Stimulated activated CD4-positive, alpha-beta T cell treated with anti-CD3 and anti-CD28 coated beads, Interleukin-15, amount 100 ng/mL, for 1 hour (primary cell): ENCODE measurements around the gene IL2RA.
"Not testable (repeated sequence)": the region's sequence is repeated elsewhere in the genome, so short reads cannot be mapped to it uniquely, and the experiment has no call there.

ENCODE experiments used
- DNase-seq, 2 donors: peaks; one replicate each; pipeline ENCODE4 v3.0.0-alpha.2; 2020; ENCODE audit warnings: low read depth in 1 of 2, low spot score in 1 of 2

The IL2RA gene

GRCh38 chr10:6017781-6018354 is 44.3 kb downstream of the IL2RA start:
- no peak for DNase-seq

DNA sequence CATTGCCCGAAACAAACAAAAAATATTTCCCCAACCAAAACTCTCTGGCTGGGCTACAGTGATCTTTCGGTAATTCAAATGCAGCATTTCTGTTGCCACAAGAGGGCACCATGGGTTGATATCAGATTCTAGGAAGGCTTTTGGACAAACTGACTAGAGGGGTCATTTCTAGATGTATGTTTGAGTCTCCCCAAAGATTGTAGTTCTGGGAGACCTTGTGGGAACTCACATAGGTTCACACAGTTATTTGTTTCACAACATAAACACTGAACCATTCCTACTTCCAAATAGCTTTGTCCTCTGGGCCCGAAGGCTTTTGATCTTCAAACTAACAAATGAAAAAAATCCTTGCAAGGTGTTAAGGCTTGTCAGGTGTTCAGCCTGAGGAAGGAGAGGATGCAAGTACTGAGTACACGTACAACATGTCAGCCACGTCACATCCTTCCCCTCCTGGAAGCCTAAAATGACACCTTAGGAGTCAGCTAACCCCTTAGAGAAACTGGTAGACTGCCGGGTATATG is 47.9 kb downstream of the IL2RA start:
- DNase-seq: peak in 1 of 2 donors; percentile 35

DNA sequence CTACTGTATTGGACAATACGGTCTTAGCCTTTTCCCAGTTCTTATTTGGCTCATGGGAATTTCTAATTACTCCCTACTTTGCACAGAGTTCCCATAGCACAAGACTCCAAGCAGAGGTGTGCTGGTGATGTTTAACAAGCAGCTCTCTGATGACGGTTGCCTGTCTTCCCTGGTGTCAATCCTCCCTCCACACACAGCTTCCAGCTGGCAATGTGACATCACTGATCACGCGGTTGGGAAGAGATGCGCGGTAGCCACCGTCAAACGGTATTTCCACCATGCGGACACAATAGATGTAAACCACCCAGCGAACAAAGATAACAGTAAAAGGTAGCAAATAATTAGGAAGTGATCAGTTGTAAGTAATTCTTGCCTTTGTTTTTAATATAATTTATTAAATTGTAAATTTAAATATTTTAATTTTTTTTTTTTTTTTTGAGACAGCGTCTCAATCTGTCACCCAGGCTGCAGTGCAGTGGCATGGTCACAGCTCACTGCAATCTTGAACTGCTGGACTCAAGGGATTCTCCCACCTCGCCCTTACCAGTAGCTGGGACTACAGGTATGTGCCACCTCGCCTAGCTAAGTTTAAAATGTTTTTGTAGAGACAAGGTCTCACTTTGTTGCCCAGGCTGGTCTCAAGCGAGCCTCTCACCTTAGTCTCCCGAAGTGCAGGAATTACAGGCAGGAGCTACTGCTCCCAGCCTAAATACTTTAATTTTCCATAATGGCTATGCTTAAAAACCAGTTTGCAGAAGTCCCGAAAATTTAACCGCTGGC is 48.6 kb downstream of the IL2RA start:
- no peak for DNase-seq

GRCh38 chr10:6012121-6012905 is 49.9 kb downstream of the IL2RA start:
- DNase-seq: no peak

DNA sequence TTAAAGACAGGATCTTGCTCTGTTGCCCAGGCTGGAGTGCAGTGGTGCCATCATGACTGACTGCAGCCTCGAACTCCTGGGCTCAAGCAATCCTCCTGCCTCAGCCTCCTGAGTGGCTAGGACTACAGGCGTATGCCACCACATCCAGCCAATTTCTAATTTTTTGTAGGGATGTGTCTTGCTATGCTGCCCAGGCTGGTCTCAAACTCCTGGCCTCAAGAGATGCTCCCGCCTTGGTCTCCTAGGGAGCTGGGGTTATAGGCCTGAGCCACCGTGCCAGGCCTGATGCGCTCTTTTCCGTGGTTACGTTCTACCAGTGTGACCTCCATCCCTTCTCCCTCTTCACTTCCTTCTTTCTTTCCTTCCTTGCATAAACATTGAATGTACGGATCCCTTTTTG is 50.6 kb downstream of the IL2RA start:
- DNase-seq: no peak

DNA sequence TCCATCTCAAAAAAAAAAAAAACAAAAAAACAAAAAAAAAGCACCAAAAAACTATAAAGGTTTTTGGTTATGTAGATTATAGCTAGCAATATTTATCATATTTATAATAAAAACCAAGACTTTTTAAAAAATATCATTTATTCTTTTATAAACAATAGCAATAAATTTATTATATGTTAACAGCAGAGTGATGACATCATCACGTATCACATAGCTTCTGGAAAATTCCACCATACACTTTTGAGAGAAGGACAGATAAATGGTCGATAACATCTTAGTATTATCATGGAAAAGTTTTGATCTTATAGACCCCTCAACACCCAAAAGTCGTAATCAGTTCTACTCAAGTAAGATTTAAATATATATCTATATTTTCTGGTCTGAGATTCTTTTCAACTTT is 51.6 kb downstream of the IL2RA start:
- DNase-seq: no peak

DNA sequence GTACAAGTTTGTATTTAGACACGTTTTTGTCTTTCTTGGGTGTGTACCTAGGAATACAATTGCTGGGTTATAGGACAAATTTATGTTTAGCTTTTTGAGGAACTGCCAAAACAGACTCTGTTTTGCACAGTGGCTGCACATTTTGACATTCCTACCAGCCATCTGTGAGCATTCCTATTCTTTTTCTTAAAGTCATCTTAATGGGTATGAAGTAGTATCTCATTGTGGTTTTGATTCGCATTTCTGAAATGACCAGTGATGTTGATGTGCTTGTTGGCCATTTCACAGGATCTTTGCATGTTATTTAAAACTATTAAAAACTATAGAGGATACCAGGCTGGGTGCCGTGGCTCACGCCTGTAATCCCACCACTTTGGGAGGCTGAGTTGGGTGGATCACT is 52.2 kb downstream of the IL2RA start:
- no peak for DNase-seq

DNA sequence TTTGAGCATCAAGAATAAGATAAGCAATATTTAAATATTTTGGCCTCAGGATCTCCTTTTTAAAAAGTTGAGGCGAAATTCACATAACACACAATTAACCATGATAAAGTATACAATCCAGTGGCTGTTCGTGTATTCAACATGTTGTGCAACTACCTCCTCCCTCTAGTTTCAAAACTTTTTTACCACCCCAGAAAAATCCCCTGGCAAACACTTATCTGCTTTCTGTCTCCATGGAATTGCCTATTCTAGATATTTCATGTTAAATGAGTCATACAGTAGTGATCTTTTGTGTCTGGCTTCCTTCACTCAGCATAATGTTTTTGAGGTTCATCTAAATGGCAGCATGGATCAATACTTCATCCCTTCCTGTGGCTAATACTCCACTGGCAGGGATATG is 53.0 kb downstream of the IL2RA start:
- no peak for DNase-seq

GRCh38 chr10:6008497-6009142 is 53.5 kb downstream of the IL2RA start:
- no peak for DNase-seq

GRCh38 chr10:6006991-6007390 is 55.2 kb downstream of the IL2RA start:
- DNase-seq: no peak

- DNase-seq: no peak
These were observed 55.6 kb downstream of the IL2RA start for GRCh38 chr10:6006546-6006945.

- no peak for DNase-seq
These were observed 56.2 kb downstream of the IL2RA start for GRCh38 chr10:6005856-6006395.

DNA sequence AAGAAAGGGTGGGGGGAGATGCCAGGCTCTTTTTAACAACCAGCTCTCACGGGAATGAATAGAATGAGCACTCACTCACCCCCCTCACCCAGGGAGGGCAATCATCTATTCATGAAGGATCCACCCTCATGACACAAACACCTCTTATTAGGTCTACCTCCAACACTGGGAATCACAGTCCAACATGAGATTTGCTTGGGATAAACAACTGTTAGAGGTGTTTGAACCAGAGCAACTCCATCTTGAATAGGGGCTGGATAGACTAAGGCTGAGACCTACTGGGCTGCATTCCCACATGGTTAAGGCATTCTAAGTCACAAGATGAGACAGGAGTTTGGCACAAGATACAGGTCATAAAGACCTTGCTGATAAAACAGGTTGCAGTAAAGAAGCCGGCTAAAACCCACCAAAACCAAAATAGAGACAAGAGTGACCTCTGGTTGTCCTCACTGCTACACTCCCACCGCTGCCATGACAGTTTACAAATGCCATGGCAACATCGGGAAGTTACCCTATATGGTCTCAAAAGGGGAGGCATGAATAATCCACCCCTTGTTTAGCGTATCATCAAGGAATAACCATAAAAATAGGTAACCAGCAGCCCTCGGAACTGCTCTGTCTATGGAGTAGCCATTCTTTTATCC is 56.9 kb downstream of the IL2RA start:
- DNase-seq: not testable (repeated sequence)

- DNase-seq: no peak
These were observed 59.2 kb downstream of the IL2RA start for GRCh38 chr10:6002809-6003510.

DNA sequence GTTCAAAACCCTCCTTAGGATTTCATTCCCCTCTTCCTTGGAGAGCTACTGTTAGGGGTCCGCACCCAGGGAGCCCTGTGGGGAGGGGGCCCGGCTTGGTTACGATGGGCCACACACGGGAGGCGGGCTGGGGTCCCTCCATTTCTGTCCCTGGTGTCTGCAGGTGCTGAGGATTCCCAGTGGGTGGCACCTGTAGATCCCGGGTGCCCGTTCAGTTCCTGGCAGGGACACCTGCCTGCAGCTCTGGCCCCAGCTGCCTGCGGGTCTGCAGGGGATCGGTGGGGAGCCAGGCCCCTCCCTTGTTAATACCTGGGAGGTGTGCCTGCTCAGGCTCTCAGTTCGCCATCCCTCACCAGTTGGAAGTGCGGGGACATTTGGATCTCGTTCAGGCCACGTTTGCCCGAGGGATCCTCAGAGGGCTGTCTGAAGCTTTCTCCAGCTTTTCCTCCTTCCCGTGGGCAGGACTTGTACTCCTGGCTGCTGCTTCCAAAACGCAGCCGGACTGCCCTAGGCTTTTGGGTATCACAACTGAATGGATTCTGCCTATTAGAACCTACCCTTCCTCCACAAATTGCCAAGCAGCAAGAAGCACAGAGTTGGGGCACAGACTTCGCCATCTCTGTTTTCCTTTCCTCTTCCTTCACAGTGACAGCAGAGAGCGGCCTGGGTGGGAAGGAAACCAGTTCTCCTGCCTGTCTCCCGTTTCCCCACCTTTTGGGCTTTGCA is 62.6 kb downstream of the IL2RA start:
- DNase-seq: no peak

DNA sequence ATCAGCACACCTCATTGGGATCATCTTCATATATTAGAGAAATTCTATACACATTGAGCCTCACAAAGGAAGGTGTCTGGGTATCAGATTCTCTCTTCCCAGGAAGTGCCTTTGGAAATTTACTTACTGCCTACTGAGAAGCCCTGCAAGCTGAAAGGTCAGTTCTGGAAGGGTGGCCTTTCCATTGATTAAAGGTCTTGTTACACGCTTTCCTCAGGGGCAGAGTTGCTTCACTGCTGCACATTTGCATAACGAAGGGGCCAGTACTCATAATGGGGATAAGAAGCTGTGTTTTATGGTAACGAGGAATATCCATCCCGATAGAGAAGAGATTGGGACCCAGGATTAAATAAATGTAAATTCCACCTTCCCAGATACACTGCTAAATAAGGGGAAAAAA is 65.5 kb downstream of the IL2RA start:
- DNase-seq: no peak

GRCh38 chr10:5992398-5992797 is 69.8 kb downstream of the IL2RA start:
- no peak for DNase-seq

GRCh38 chr10:5991708-5992107 is 70.5 kb downstream of the IL2RA start:
- no peak for DNase-seq

- no peak for DNase-seq
These were observed 72.4 kb downstream of the IL2RA start for GRCh38 chr10:5989756-5990155.
